Caco-2 (cell line): ENCODE measurements around the gene OR13J1. TPM values are rescaled to one million over a fixed set of nuclear protein-coding genes. Genes with fewer than 3 reads are reported as not detected.

Experiments used
- BruUV-seq: library from RNA; stranded (reverse); fragments of 400-500 nt; replicated peaks from 2 replicates; lab custom pipeline; 2021; lab: Mats Ljungman, UMichigan
- CTCF ChIA-PET: fragments of 300-600 bp; sonication (Branson Sonifier 250); formaldehyde crosslinking; loops from one replicate; lab custom pipeline; 2022; ENCODE audit warnings: antibody characterized with exemption; lab: Charles Lee
- POLR2A ChIA-PET: fragments of 300-600 bp; sonication (Branson Sonifier 250); formaldehyde crosslinking; loops from one replicate; lab custom pipeline; 2022; ENCODE audit warnings: antibody characterized with exemption; lab: Charles Lee
- DNase-seq, 2 experiments: peaks; one replicate each; pipeline versions ENCODE4 v3.0.0 to v3.0.0-alpha.2; 2020 to 2022
- H3K27me3 ChIP-seq: replicated peaks from 2 replicates; pipeline ENCODE4 v1.6.0; 2011; ENCODE audit warnings: low read length; ENCODE audit not compliant: control insufficient read depth, insufficient read depth
- H3K36me3 ChIP-seq: 2 replicates; pipeline ENCODE4 v1.5.1; 2011; ENCODE audit warnings: low read length; ENCODE audit not compliant: control insufficient read depth, insufficient read depth
- H3K4me1 ChIP-seq: fragments of 250-450 bp; sonication (Bioruptor Pico); 2 replicates; pipeline ENCODE4 v1.5.1; 2020; ENCODE audit warnings: mild to moderate bottlenecking
- H3K4me3 ChIP-seq: 2 replicates; pipeline ENCODE4 v1.5.1; 2011; ENCODE audit warnings: low read depth, mild to moderate bottlenecking, control low read depth, low read length
- H3K9me3 ChIP-seq: fragments of 250-450 bp; sonication (Bioruptor Pico); 2 replicates; pipeline ENCODE4 v1.5.1; 2020; ENCODE audit warnings: mild to moderate bottlenecking, moderate library complexity
- H3K27ac Mint-ChIP-seq: one replicate; pipeline ENCODE4 v1.8.0; 2022; ENCODE audit warnings: mixed read lengths; ENCODE audit not compliant: unreplicated experiment
- H3K27me3 Mint-ChIP-seq: one replicate; pipeline ENCODE4 v1.8.0; 2022; ENCODE audit warnings: mixed read lengths; ENCODE audit not compliant: insufficient read depth, unreplicated experiment
- H3K36me3 Mint-ChIP-seq: one replicate; pipeline ENCODE4 v1.8.0; 2022; ENCODE audit warnings: mild to moderate bottlenecking, mixed read lengths; ENCODE audit not compliant: insufficient read depth, unreplicated experiment
- H3K4me1 Mint-ChIP-seq: one replicate; pipeline ENCODE4 v1.8.0; 2022; ENCODE audit warnings: low read depth, mixed read lengths; ENCODE audit not compliant: unreplicated experiment
- H3K4me3 Mint-ChIP-seq: one replicate; pipeline ENCODE4 v1.8.0; 2022; ENCODE audit warnings: mild to moderate bottlenecking, moderate library complexity, mixed read lengths; ENCODE audit not compliant: unreplicated experiment
- H3K9me3 Mint-ChIP-seq: one replicate; pipeline ENCODE4 v1.8.0; 2022; ENCODE audit warnings: mixed read lengths; ENCODE audit not compliant: unreplicated experiment
- intact Hi-C: fragments of 100-400 bp; cut with micrococcal nuclease; formaldehyde crosslinking; loops from one replicate; pipeline ENCODE4 v1.10.0; 2022; ENCODE audit not compliant: unreplicated experiment
- total RNA-seq: library from RNA; stranded (reverse); gene quantifications from 2 replicates; pipeline ENCODE4 v1.2.3, GENCODE V29; 2022
- TF ChIP-seq, protein P1 (sequence below), 2 experiments: fragments of 200-600 bp in 1 of 2; IDR thresholded peaks; 1 replicate in 1 of 2; 2 replicates in 1 of 2; pipeline versions ENCODE4 v1.5.1 to v1.8.0; 2011 to 2022; ENCODE audit warnings: antibody characterized with exemption in 1 of 2, control low read depth in 1 of 2, inconsistent platforms in 1 of 2, low read depth in 1 of 2, low read length in 1 of 2, mild to moderate bottlenecking in 1 of 2, moderate library complexity in 1 of 2; ENCODE audit not compliant: insufficient read depth in 1 of 2, severe bottlenecking in 1 of 2, unreplicated experiment in 1 of 2

The OR13J1 gene
- total RNA-seq, 1 experiment from 2014 or later = not detected

DNA sequence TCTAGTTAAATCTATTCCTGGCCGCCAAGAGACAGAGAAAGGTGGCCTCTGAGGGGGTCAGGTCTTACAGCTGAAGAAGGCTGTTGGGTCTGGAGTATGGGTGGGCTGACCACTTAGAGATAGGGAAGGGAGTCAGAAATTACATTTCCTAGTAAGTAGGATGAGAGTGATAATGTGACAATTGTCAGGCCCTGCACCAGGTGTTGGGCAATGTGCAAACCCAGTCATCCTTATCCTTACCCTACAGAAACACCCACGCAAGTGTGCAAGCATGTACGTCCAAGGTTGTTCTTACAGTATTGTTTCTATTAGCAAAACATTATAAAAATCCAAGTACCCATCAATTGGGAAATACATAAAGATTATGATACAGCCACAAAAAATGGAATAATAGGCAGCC, 48.6 kb upstream of the OR13J1 start:
- Mint-ChIP-seq H3K27ac (no peak overlapping the region), H3K4me1 (peaks cover 1% of the 10 kb centered on the region), H3K9me3 (no peaks in the 10 kb centered on the region), H3K4me3 (no peak overlapping the region), H3K27me3 (no peaks in the 10 kb centered on the region), H3K36me3 (no peaks in the 10 kb centered on the region)
- TF ChIP-seq, protein P1, sequence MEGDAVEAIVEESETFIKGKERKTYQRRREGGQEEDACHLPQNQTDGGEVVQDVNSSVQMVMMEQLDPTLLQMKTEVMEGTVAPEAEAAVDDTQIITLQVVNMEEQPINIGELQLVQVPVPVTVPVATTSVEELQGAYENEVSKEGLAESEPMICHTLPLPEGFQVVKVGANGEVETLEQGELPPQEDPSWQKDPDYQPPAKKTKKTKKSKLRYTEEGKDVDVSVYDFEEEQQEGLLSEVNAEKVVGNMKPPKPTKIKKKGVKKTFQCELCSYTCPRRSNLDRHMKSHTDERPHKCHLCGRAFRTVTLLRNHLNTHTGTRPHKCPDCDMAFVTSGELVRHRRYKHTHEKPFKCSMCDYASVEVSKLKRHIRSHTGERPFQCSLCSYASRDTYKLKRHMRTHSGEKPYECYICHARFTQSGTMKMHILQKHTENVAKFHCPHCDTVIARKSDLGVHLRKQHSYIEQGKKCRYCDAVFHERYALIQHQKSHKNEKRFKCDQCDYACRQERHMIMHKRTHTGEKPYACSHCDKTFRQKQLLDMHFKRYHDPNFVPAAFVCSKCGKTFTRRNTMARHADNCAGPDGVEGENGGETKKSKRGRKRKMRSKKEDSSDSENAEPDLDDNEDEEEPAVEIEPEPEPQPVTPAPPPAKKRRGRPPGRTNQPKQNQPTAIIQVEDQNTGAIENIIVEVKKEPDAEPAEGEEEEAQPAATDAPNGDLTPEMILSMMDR (IDR thresholded peaks at IDR 0.05; ENCODE audit: insufficient read depth in 1 of 2, low read depth in 1 of 2, low read length in 1 of 2, severe bottlenecking in 1 of 2, unreplicated experiment in 1 of 2) = no peak
- no peak for DNase-seq
- Histone ChIP-seq H3K4me3 (no peak overlapping the region), H3K4me1 (peaks cover 24% of the 10 kb centered on the region), H3K27me3 (no peaks in the 10 kb centered on the region), H3K9me3 (no peaks in the 10 kb centered on the region), H3K36me3 (no peaks in the 10 kb centered on the region)
- ChIA-PET CTCF (interaction anchor here (1.2 kb wide), 1 partner anchor 16 kb away, joined by 3 read pairs; no protein-coding TSS in a partner anchor), POLR2A (no interaction called here)
- intact Hi-C loops = no loop called here
- BruUV-seq = no TSS peak

- no peak overlapping the region for H3K4me3 Mint-ChIP-seq
- no peaks in the 10 kb centered on the region for H3K9me3 Mint-ChIP-seq
- BruUV-seq = no TSS peak
- H3K4me1 ChIP-seq = peaks cover 17% of the 10 kb centered on the region
- H3K4me1 Mint-ChIP-seq = no peaks in the 10 kb centered on the region
- intact Hi-C loops = no loop called here
- no peaks in the 10 kb centered on the region for H3K9me3 ChIP-seq
- H3K27ac Mint-ChIP-seq = no peak overlapping the region
- H3K27me3 Mint-ChIP-seq = no peaks in the 10 kb centered on the region
- TF ChIP-seq, protein P1 (IDR thresholded peaks at IDR 0.05; ENCODE audit: insufficient read depth in 1 of 2, low read depth in 1 of 2, low read length in 1 of 2, severe bottlenecking in 1 of 2, unreplicated experiment in 1 of 2) = no peak
- DNase-seq = no peak
- no peaks in the 10 kb centered on the region for H3K36me3 Mint-ChIP-seq
- ChIA-PET CTCF (no interaction called here), POLR2A (no interaction called here)
- no peaks in the 10 kb centered on the region for H3K27me3 ChIP-seq
- no peaks in the 10 kb centered on the region for H3K36me3 ChIP-seq
- no peak overlapping the region for H3K4me3 ChIP-seq
Measured at GRCh38 chr9:35917261-35917660, 47.1 kb upstream of the OR13J1 start.

GRCh38 chr9:35915681-35916294, 45.6 kb upstream of the OR13J1 start:
- Histone ChIP-seq H3K4me1 (peaks cover 17% of the 10 kb centered on the region), H3K36me3 (no peaks in the 10 kb centered on the region), H3K27me3 (no peaks in the 10 kb centered on the region), H3K9me3 (no peaks in the 10 kb centered on the region), H3K4me3 (no peak overlapping the region)
- Mint-ChIP-seq H3K27me3 (no peaks in the 10 kb centered on the region), H3K27ac (no peak overlapping the region), H3K4me3 (no peak overlapping the region), H3K4me1 (no peaks in the 10 kb centered on the region), H3K36me3 (no peaks in the 10 kb centered on the region), H3K9me3 (no peaks in the 10 kb centered on the region)
- TF ChIP-seq, protein P1 (IDR thresholded peaks at IDR 0.05; ENCODE audit: insufficient read depth in 1 of 2, low read depth in 1 of 2, low read length in 1 of 2, severe bottlenecking in 1 of 2, unreplicated experiment in 1 of 2) = no peak
- intact Hi-C loops = no loop called here
- ChIA-PET POLR2A (no interaction called here), CTCF (interaction anchor here (0.7 kb wide), 1 partner anchor 47 kb away, joined by 3 read pairs; no protein-coding TSS in a partner anchor)
- BruUV-seq = no TSS peak
- no peak for DNase-seq
